Nephron progenitor cell (in vitro differentiated cells): Measurements from ENCODE around the gene PITPNB.

Source experiments
- DNase-seq: peaks from one replicate; pipeline ENCODE4 v3.0.0; 2021
- H3K27ac Mint-ChIP-seq: 2 replicates; pipeline ENCODE4 v1.8.0; 2021; ENCODE audit warnings: mild to moderate bottlenecking, moderate library complexity, mixed read lengths
- H3K27me3 Mint-ChIP-seq: 2 replicates; pipeline ENCODE4 v1.8.0; 2021; ENCODE audit warnings: mild to moderate bottlenecking, low read depth, mixed read lengths; ENCODE audit not compliant: poor library complexity
- H3K36me3 Mint-ChIP-seq: 2 replicates; pipeline ENCODE4 v1.8.0; 2021; ENCODE audit warnings: low read depth, mixed read lengths
- H3K4me1 Mint-ChIP-seq: 2 replicates; pipeline ENCODE4 v1.8.0; 2021; ENCODE audit warnings: mixed read lengths
- H3K4me3 Mint-ChIP-seq: 2 replicates; pipeline ENCODE4 v1.8.0; 2021; ENCODE audit warnings: mild to moderate bottlenecking, moderate library complexity, mixed read lengths
- H3K9me3 Mint-ChIP-seq: 2 replicates; pipeline ENCODE4 v1.8.0; 2021; ENCODE audit warnings: mild to moderate bottlenecking, moderate library complexity, mixed read lengths
- TF ChIP-seq, protein P1 (sequence below): fragments of 200-600 bp; sonication (generic); IDR thresholded peaks from 2 replicates; pipeline ENCODE4 v1.5.0; 2021; ENCODE audit warnings: antibody characterized with exemption

The PITPNB gene

DNA sequence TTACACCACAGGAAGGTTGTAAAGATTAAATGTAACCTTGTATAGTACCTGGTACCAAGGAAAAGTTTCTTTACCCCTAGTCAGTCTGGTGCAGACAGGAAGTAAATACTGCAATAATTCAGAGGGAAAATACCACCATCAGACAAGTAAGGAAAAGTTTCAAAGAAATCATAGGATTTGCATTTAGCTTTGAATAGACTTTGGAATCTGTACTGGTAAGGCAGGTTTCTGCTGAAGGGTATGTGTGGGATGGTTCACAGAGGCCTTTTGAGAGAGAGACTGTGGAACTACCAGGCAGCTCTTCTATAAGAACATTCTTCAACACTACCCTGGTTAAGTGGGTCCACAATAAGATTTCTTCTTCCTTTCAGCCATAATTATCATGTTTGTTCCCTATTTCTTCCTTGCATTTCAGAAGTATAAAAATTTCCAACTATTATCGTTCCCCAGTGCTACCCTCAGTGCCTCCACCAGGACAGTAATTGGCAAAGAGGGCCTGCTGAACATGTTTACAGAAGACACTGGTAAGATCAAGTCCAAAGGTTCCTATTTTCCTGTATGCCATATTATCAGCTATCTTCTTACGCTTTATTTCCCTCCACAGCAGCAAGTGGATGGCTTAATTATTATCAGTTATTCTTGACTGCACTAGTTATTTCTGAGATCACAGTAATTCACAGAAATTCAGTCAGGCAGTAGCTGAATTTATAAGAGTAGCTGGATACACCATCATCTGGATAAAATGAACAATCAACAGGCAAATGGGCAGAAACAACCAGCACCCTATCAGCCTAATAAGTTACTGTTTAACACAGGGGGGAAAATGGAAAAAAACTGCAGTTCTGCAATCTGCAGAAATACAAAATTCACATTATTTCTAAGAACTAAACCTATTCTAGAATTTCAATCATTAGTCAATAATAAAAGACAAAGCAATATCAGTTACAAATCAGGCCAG is 48.5 kb downstream of the PITPNB start:
- Mint-ChIP-seq H3K36me3 (peaks cover 36% of the 10 kb centered on the region), H3K4me1 (peaks cover 37% of the 10 kb centered on the region), H3K27me3 (no peaks in the 10 kb centered on the region), H3K9me3 (no peaks in the 10 kb centered on the region), H3K4me3 (no peak overlapping the region), H3K27ac (peak overlapping the region; percentile 9)
- DNase-seq: no peak
- TF ChIP-seq, protein P1, sequence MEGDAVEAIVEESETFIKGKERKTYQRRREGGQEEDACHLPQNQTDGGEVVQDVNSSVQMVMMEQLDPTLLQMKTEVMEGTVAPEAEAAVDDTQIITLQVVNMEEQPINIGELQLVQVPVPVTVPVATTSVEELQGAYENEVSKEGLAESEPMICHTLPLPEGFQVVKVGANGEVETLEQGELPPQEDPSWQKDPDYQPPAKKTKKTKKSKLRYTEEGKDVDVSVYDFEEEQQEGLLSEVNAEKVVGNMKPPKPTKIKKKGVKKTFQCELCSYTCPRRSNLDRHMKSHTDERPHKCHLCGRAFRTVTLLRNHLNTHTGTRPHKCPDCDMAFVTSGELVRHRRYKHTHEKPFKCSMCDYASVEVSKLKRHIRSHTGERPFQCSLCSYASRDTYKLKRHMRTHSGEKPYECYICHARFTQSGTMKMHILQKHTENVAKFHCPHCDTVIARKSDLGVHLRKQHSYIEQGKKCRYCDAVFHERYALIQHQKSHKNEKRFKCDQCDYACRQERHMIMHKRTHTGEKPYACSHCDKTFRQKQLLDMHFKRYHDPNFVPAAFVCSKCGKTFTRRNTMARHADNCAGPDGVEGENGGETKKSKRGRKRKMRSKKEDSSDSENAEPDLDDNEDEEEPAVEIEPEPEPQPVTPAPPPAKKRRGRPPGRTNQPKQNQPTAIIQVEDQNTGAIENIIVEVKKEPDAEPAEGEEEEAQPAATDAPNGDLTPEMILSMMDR: no peak

DNA sequence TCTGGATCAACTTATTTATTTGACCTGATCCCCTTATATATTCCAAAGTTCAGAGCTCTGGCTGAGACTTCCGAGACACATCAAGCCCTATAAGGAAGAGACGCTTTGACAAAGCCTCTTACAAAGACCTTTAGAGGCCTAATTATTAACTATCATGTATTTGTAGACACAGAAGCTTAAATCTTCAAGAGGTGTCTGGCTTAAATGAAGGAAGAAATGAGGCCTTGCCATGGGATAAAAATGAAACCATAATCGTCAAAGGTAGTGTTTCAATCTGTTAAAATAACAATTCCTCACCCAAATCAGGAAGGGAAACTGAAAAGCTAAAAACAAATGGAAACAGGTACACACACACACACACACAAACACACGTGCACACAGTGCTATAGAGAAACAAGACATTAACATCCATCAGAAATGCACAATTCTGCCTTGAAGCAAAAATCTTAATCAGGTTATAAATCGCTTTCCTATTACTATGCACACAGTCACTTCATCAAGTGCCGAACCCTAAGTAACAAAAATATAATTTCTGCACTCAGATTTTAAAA is 50.2 kb downstream of the PITPNB start:
- TF ChIP-seq, protein P1: no peak
- H3K36me3 Mint-ChIP-seq: peaks cover 36% of the 10 kb centered on the region
- no peak for DNase-seq
- peaks cover 43% of the 10 kb centered on the region for H3K4me1 Mint-ChIP-seq
- no peaks in the 10 kb centered on the region for H3K9me3 Mint-ChIP-seq
- no peaks in the 10 kb centered on the region for H3K27me3 Mint-ChIP-seq
- H3K27ac Mint-ChIP-seq: no peak overlapping the region
- H3K4me3 Mint-ChIP-seq: no peak overlapping the region

DNA sequence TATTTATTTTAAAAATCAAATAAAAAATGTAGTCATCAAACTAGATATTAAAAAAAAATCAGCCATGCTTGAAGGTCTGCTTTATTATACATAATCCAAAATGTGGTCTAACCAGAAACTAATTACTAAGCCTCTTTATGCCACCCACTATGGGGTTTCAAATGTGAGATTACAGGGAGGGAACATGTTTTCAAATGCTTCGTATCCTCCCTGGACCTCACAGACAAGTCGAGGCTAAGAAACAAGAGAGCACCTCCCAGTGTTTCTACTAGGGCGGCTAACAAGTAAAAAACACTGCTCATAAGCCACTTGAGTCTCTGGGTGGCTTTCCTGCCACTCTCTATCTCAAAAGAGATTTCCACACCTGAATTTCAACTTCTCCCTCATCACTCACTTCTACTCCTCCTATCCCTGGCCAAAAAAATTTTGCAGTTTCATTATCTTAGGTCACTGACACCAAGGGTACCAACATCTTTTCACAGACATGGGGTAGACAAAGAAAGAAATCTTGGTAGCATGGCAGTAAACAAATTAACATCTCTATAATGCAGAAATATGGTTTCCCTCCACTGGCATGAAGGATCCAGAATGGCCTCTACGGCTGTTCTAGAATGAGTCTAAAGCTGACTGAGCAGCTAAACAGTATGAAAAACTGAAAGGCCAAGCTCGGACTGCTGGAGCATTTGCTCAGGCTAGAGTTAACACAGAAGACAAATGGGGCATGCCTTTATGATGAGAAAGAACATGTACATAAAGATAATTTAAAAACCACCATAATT is 50.9 kb downstream of the PITPNB start:
- no peak for DNase-seq
- peaks cover 30% of the 10 kb centered on the region for H3K36me3 Mint-ChIP-seq
- H3K4me3 Mint-ChIP-seq: no peak overlapping the region
- no peaks in the 10 kb centered on the region for H3K9me3 Mint-ChIP-seq
- TF ChIP-seq, protein P1: no peak
- peak overlapping the region; percentile 20 for H3K27ac Mint-ChIP-seq
- H3K4me1 Mint-ChIP-seq: peaks cover 50% of the 10 kb centered on the region
- no peaks in the 10 kb centered on the region for H3K27me3 Mint-ChIP-seq

DNA sequence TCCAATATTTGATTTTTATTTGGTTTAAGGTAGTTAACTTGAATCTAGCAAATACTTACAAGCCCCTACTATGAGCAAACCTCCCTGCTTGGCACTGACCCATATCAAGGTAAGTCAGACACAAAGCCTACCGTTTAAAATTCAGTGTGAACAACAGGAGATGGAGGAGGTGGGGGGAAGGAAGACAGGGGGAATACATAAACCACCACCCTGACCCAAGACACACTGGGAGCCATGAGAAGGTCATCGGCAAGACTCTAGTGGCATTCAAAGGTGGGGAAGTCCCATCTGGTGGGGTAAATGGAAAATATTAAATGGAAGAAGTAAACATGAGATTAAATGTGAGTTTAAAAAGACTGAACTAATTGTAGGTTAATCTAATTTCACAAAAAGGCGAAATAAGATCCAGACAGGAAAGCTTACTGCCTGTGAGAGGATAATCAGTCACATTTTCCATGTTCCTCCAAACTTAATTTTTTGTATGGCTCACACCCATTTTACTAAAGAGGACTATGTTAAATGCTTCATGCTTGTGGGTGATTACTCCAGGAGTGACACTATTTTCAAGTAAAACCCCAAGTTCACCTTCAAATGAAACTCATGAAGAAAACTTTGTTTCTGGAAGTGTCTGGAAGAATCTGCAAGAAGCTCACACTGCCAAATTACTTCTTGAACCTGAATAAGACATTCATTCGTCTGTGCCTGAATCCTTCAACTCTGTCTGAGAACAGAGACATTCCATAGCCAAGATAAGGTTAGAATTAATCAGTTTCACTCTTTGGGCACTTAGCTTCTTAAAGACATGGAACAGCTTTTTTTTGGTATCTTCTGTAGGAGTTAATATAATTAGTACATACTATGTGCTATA is 51.7 kb downstream of the PITPNB start:
- DNase-seq: no peak
- H3K4me3 Mint-ChIP-seq: no peak overlapping the region
- H3K36me3 Mint-ChIP-seq: peaks cover 24% of the 10 kb centered on the region
- TF ChIP-seq, protein P1: no peak
- peaks cover 55% of the 10 kb centered on the region for H3K4me1 Mint-ChIP-seq
- no peaks in the 10 kb centered on the region for H3K9me3 Mint-ChIP-seq
- no peaks in the 10 kb centered on the region for H3K27me3 Mint-ChIP-seq
- H3K27ac Mint-ChIP-seq: peak overlapping the region; percentile 14
